ENCODE data around the gene SARS1. TPM values are rescaled to one million over a fixed set of nuclear protein-coding genes. Genes with fewer than 3 reads are reported as not detected.
A peak's percentile ranks its signal among the peaks of the same experiment; 100 is the strongest.

The SARS1 gene
- total RNA-seq, 1 experiment from 2014 or later, result 158 TPM

GRCh38 chr1:109257682-109258421 lies 44.1 kb downstream of the SARS1 start:
- H3K4me2 ChIP-seq (ENCODE audit: low read length), result peak overlapping the region; percentile 18; the same call in 1 of the 2 replicates
- no peak overlapping the region for H3K4me3 ChIP-seq (ENCODE audit: low read length)
- peaks cover 12% of the 10 kb centered on the region for H3K4me1 ChIP-seq (ENCODE audit: insufficient read depth, low read length)
- no peaks in the 10 kb centered on the region for H3K36me3 ChIP-seq (ENCODE audit: low read depth, low read length)
- DNase-seq, result no peak
- H3K9me2 ChIP-seq (replicated peaks; ENCODE audit: low read length), result no peaks in the 10 kb centered on the region
- POLR2A ChIA-PET (ENCODE audit: unreplicated experiment), result no interaction called here
- H4K20me1 ChIP-seq (ENCODE audit: low read length), result no peaks in the 10 kb centered on the region
- H3K79me2 ChIP-seq (ENCODE audit: low read length), result no peaks in the 10 kb centered on the region
- CTCF ChIA-PET, result no interaction called here
- H3K27ac ChIP-seq (ENCODE audit: low read length), result peak overlapping the region; percentile 10; the same call in 1 of the 2 replicates
- H3F3A ChIP-seq (ENCODE audit: low read length, unreplicated experiment), result no peaks in the 10 kb centered on the region
- H3K9me3 ChIP-seq (ENCODE audit: low read length), result no peaks in the 10 kb centered on the region
- H3K27me3 ChIP-seq (ENCODE audit: low read length), result no peaks in the 10 kb centered on the region
- no peak for TF ChIP-seq EZH2 (IDR thresholded peaks at IDR 0.05; ENCODE audit: low read length, unreplicated experiment)
- TF ChIP-seq, protein P1, sequence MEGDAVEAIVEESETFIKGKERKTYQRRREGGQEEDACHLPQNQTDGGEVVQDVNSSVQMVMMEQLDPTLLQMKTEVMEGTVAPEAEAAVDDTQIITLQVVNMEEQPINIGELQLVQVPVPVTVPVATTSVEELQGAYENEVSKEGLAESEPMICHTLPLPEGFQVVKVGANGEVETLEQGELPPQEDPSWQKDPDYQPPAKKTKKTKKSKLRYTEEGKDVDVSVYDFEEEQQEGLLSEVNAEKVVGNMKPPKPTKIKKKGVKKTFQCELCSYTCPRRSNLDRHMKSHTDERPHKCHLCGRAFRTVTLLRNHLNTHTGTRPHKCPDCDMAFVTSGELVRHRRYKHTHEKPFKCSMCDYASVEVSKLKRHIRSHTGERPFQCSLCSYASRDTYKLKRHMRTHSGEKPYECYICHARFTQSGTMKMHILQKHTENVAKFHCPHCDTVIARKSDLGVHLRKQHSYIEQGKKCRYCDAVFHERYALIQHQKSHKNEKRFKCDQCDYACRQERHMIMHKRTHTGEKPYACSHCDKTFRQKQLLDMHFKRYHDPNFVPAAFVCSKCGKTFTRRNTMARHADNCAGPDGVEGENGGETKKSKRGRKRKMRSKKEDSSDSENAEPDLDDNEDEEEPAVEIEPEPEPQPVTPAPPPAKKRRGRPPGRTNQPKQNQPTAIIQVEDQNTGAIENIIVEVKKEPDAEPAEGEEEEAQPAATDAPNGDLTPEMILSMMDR (conservative IDR thresholded peaks at IDR 0.05; ENCODE audit: low read depth, low read length), result no peak
- TF ChIP-seq EZH2phosphoT487 (IDR thresholded peaks at IDR 0.05; ENCODE audit: borderline replicate concordance, low read length), result no peak
- H3K9ac ChIP-seq (ENCODE audit: low read length), result no peak overlapping the region
- intact Hi-C loops (cut with micrococcal nuclease), result no loop called here
- no TSS peak for BruUV-seq (replicated peaks)
- no peak overlapping the region for H2AFZ ChIP-seq (ENCODE audit: low read length)
- no peak for ATAC-seq

DNA sequence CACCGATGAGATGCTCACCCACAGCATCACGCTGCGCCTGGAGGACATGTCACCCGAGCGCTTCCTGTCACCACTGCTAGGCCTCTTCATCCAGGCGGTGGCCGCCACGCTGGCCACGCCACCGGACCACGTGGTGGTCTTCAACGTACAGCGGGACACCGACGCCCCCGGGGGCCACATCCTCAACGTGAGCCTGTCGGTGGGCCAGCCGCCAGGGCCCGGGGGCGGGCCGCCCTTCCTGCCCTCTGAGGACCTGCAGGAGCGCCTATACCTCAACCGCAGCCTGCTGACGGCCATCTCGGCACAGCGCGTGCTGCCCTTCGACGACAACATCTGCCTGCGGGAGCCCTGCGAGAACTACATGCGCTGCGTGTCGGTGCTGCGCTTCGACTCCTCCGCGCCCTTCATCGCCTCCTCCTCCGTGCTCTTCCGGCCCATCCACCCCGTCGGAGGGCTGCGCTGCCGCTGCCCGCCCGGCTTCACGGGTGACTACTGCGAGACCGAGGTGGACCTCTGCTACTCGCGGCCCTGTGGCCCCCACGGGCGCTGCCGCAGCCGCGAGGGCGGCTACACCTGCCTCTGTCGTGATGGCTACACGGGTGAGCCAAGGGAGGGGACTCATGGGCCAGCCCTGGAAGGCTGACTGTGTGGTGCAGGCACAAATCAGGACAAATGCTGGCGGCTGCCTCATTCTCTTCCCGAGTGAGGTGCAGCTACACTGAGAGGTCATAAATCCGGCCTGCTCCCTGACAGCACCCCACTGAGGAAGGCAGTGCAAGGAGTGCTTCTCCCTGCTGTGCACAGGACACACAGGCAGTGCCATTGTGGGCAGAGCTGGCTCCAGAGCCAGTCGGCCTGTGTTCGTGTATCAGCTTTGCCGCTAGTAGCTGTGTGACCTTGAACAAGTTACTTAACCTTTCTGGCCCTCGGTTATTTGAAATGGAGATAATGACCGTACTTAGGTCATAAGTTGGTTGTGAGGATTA lies 45.1 kb downstream of the SARS1 start:
- Histone ChIP-seq H3K9ac (ENCODE audit: low read length) (no peak overlapping the region), H3K9me3 (ENCODE audit: low read length) (no peaks in the 10 kb centered on the region), H3K36me3 (ENCODE audit: low read depth, low read length) (no peaks in the 10 kb centered on the region), H4K20me1 (ENCODE audit: low read length) (no peaks in the 10 kb centered on the region), H3K79me2 (ENCODE audit: low read length) (no peaks in the 10 kb centered on the region), H3K27ac (ENCODE audit: low read length) (no peak overlapping the region), H3F3A (ENCODE audit: low read length, unreplicated experiment) (no peaks in the 10 kb centered on the region), H3K9me2 (replicated peaks; ENCODE audit: low read length) (no peaks in the 10 kb centered on the region), H3K4me1 (ENCODE audit: insufficient read depth, low read length) (peaks cover 12% of the 10 kb centered on the region), H3K27me3 (ENCODE audit: low read length) (no peaks in the 10 kb centered on the region), H3K4me3 (ENCODE audit: low read length) (no peak overlapping the region), H3K4me2 (ENCODE audit: low read length) (no peak overlapping the region), H2AFZ (ENCODE audit: low read length) (no peak overlapping the region)
- CTCF ChIA-PET, result no interaction called here
- DNase-seq (no peak), ATAC-seq (no peak)
- TF ChIP-seq, protein P1 (conservative IDR thresholded peaks at IDR 0.05; ENCODE audit: low read depth, low read length), result no peak
- TF ChIP-seq EZH2 (IDR thresholded peaks at IDR 0.05; ENCODE audit: low read length, unreplicated experiment) (no peak), EZH2phosphoT487 (IDR thresholded peaks at IDR 0.05; ENCODE audit: borderline replicate concordance, low read length) (no peak)
- no TSS peak for BruUV-seq (replicated peaks)
- POLR2A ChIA-PET (ENCODE audit: unreplicated experiment), result no interaction called here
- intact Hi-C loops (cut with micrococcal nuclease), result no loop called here
